ENCODE data around the gene GRIK3.

Gene GRIK3

DNA sequence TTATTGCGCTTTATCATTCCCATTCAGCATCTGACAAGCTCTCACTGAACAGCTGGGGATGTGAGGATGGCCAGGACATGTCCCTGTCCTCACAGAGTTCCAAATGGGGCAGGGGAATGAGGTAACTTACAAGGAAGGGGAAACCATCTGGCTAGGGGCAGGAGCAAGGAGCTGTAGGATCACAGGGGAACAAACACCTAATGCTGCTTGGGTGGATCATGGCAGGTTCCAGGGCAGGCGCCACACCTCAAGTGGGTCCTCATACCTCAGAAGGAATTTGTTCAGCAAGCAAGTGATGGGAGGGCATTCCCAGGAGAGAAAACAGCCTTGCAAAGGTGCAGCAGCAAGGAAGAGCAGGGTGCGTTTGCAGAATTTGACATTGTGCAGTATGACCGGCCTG, 35.1 kb upstream of the GRIK3 start:
- no peak overlapping the region for H3K9ac ChIP-seq (ENCODE audit: low read depth, low read length)
- no peaks in the 10 kb centered on the region for H3K27me3 ChIP-seq (ENCODE audit: insufficient read depth, low read length)
- H3K4me1 ChIP-seq (ENCODE audit: insufficient read depth, low read length): no peaks in the 10 kb centered on the region
- H3K36me3 ChIP-seq (ENCODE audit: insufficient read depth, low read length): no peaks in the 10 kb centered on the region
- WGBS: 88% methylated on average over 4 of the region's 4 CpGs
- no peak overlapping the region for H3K4me3 ChIP-seq (ENCODE audit: low read length)
- no peak overlapping the region for H3K27ac ChIP-seq (ENCODE audit: low read depth, low read length)
- no peaks in the 10 kb centered on the region for H3K9me3 ChIP-seq (ENCODE audit: insufficient read depth, low read depth, low read length)

- WGBS: 78% methylated on average over 9 of the region's 9 CpGs
These were observed 34.6 kb upstream of the GRIK3 start for GRCh38 chr1:37068897-37069296.

DNA sequence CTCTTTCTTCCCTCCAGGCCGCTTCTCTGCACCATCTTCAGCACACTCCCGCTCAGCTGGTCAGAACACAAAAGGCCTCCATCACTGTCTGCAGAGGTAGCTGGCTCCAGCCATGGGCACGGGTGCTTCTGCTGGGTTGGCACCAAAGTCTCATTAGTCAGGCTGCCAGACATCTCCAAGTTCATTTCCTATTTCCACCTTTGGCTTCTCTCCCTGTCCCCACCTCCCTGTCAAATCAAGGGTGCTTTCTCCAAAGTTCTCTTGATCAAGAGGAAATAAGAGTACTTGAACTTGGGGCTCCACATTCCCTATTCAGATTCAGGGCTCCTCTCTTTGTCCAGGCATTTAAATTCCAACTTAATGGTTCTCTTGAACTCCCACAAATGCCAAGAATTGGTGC, 33.9 kb upstream of the GRIK3 start:
- Histone ChIP-seq H3K27me3 (ENCODE audit: insufficient read depth, low read length) (no peaks in the 10 kb centered on the region), H3K36me3 (ENCODE audit: insufficient read depth, low read length) (no peaks in the 10 kb centered on the region), H3K9ac (ENCODE audit: low read depth, low read length) (no peak overlapping the region), H3K4me1 (ENCODE audit: insufficient read depth, low read length) (no peaks in the 10 kb centered on the region), H3K9me3 (ENCODE audit: insufficient read depth, low read depth, low read length) (no peaks in the 10 kb centered on the region), H3K4me3 (ENCODE audit: low read length) (no peak overlapping the region), H3K27ac (ENCODE audit: low read depth, low read length) (no peak overlapping the region)
- WGBS: 88% methylated on average over 3 of the region's 3 CpGs

More at GRCh38 chr1:37068897-37069296, 34.6 kb upstream of the GRIK3 start:
- Histone ChIP-seq H3K4me3 (ENCODE audit: low read length) (no peak overlapping the region), H3K4me1 (ENCODE audit: insufficient read depth, low read length) (no peaks in the 10 kb centered on the region), H3K36me3 (ENCODE audit: insufficient read depth, low read length) (no peaks in the 10 kb centered on the region), H3K9ac (ENCODE audit: low read depth, low read length) (no peak overlapping the region), H3K27ac (ENCODE audit: low read depth, low read length) (no peak overlapping the region), H3K9me3 (ENCODE audit: insufficient read depth, low read depth, low read length) (no peaks in the 10 kb centered on the region), H3K27me3 (ENCODE audit: insufficient read depth, low read length) (no peaks in the 10 kb centered on the region)

DNA sequence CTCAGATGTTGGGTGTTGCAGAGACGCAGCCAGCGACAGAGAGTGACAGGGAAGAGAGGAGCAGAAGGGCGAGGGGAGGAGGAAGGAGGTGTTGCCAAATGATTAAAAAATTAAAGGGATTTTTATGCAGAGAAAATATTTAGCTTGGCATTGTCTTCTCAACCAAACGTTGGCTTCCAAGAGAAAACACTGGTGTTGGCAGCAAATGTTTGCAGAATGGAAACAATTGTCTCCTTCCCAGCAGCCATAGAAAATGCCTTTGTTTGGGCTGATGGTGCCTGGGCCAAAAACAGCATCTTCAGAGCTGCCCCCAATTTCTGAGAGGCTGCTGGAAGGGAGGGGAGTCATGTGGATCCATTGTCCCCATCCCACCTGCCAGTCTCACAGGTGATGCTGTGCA, 29.7 kb upstream of the GRIK3 start:
- H3K4me3 ChIP-seq (ENCODE audit: low read length): no peak overlapping the region
- no peaks in the 10 kb centered on the region for H3K9me3 ChIP-seq (ENCODE audit: insufficient read depth, low read depth, low read length)
- H3K27ac ChIP-seq (ENCODE audit: low read depth, low read length): no peak overlapping the region
- WGBS: 78% methylated on average over 4 of the region's 4 CpGs
- no peaks in the 10 kb centered on the region for H3K36me3 ChIP-seq (ENCODE audit: insufficient read depth, low read length)
- no peak overlapping the region for H3K9ac ChIP-seq (ENCODE audit: low read depth, low read length)
- no peaks in the 10 kb centered on the region for H3K27me3 ChIP-seq (ENCODE audit: insufficient read depth, low read length)
- no peaks in the 10 kb centered on the region for H3K4me1 ChIP-seq (ENCODE audit: insufficient read depth, low read length)

DNA sequence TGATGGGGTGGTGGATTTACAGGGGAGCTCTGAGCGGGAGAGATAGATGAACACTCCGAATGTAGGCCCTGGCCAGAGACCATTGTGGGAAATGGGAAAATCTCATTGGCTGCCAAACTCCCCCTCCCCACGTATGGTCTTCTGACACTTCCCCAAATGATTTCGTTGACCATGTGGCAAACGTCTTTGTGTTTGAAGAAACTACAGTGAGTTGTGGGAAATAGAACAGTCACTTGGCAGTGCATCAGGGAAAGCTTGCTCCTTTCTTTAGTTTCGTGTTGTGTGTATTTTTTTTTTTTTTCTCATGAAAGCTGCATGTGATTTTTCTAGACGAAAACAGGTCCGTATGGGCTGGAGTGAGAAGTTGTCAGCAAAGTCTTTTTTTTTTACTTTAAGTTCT, 25.0 kb upstream of the GRIK3 start:
- Histone ChIP-seq H3K27ac (ENCODE audit: low read depth, low read length) (no peak overlapping the region), H3K9me3 (ENCODE audit: insufficient read depth, low read depth, low read length) (no peaks in the 10 kb centered on the region), H3K36me3 (ENCODE audit: insufficient read depth, low read length) (no peaks in the 10 kb centered on the region), H3K4me1 (ENCODE audit: insufficient read depth, low read length) (no peaks in the 10 kb centered on the region), H3K9ac (ENCODE audit: low read depth, low read length) (no peak overlapping the region), H3K27me3 (ENCODE audit: insufficient read depth, low read length) (no peaks in the 10 kb centered on the region), H3K4me3 (ENCODE audit: low read length) (no peak overlapping the region)
- WGBS: 84% methylated on average over 7 of the region's 8 CpGs

DNA sequence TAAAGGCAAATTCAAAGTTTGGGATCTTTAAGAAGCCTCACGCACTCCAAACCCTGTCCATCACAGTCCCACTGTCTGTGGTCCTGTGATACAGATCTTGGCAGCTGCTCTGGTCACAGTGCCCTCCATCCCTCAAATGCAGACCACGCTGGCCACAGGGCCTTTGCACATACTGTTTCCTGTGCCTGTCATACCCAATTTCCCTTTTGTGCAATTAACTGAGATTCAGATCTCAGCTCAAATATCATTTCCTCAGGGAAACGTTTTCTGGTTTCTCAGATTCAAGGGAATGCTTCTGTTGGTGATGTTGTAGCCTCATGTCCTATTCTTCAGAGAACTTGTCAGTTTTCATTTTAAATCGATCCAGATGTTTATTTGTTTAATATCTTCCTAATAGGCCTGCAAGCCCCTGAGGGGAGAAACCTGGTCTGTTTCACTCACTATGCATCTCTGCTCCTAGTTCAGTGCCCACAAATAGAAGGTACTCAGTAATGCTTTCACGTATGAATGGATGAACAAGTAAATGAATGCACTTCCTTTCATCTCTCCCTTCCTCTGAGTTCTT, 24.2 kb upstream of the GRIK3 start:
- Histone ChIP-seq H3K27ac (ENCODE audit: low read depth, low read length) (no peak overlapping the region), H3K4me1 (ENCODE audit: insufficient read depth, low read length) (no peaks in the 10 kb centered on the region), H3K9ac (ENCODE audit: low read depth, low read length) (no peak overlapping the region), H3K27me3 (ENCODE audit: insufficient read depth, low read length) (no peaks in the 10 kb centered on the region), H3K36me3 (ENCODE audit: insufficient read depth, low read length) (no peaks in the 10 kb centered on the region), H3K4me3 (ENCODE audit: low read length) (no peak overlapping the region), H3K9me3 (ENCODE audit: insufficient read depth, low read depth, low read length) (no peaks in the 10 kb centered on the region)
- WGBS: 96% methylated on average over 5 of the region's 5 CpGs

DNA sequence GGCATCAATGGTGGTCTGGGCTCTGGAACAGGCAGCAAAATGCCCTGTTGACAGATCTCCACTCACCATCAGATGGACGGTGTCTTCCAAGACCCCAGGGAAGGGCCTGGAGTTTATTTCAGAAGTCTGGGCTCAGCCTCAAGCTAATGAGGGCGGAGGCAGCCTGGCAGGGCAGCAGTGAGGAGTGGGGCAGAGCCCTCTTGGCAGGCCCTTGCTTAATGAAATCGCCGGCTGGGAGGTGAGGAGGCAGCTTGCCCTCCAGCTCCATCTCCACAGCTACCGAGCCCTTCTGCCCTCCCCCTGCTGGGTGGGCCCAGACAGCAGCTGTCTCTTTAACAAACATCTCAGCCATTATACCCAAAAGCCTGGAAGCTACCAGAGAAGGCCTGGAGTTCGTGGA, 22.0 kb upstream of the GRIK3 start:
- H3K4me3 ChIP-seq (ENCODE audit: low read length): no peak overlapping the region
- H3K27ac ChIP-seq (ENCODE audit: low read depth, low read length): no peak overlapping the region
- no peaks in the 10 kb centered on the region for H3K27me3 ChIP-seq (ENCODE audit: insufficient read depth, low read length)
- H3K36me3 ChIP-seq (ENCODE audit: insufficient read depth, low read length): no peaks in the 10 kb centered on the region
- WGBS: 60% methylated on average over 6 of the region's 6 CpGs
- H3K9ac ChIP-seq (ENCODE audit: low read depth, low read length): no peak overlapping the region
- no peaks in the 10 kb centered on the region for H3K9me3 ChIP-seq (ENCODE audit: insufficient read depth, low read depth, low read length)
- no peaks in the 10 kb centered on the region for H3K4me1 ChIP-seq (ENCODE audit: insufficient read depth, low read length)

- no peak overlapping the region for H3K9ac ChIP-seq (ENCODE audit: low read depth, low read length)
- H3K36me3 ChIP-seq (ENCODE audit: insufficient read depth, low read length): no peaks in the 10 kb centered on the region
- no peaks in the 10 kb centered on the region for H3K4me1 ChIP-seq (ENCODE audit: insufficient read depth, low read length)
- WGBS: 68% methylated on average over 3 of the region's 3 CpGs
- no peaks in the 10 kb centered on the region for H3K9me3 ChIP-seq (ENCODE audit: insufficient read depth, low read depth, low read length)
- no peak overlapping the region for H3K4me3 ChIP-seq (ENCODE audit: low read length)
- H3K27me3 ChIP-seq (ENCODE audit: insufficient read depth, low read length): no peaks in the 10 kb centered on the region
- no peak overlapping the region for H3K27ac ChIP-seq (ENCODE audit: low read depth, low read length)
These were observed 21.3 kb upstream of the GRIK3 start for GRCh38 chr1:37055631-37056030.

DNA sequence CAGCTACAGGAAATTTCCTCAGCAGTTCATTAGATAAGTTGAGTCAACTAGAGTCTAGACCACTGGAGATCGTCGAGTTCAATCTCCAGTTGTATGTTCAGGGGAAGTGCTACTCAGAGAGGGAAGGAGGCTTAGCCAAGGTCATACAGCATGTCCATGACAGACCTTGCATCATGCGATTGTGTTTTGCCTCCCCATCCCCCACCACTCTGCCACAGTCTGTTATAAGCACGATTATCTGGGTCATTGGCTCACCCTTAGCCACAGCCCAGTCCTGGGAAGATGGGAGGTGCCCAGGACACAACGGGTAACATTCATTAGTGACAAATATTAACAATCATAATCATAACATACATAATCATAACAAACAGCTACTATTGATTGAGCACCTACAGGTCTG, 18.9 kb upstream of the GRIK3 start:
- Histone ChIP-seq H3K4me3 (ENCODE audit: low read length) (no peak overlapping the region), H3K36me3 (ENCODE audit: insufficient read depth, low read length) (no peaks in the 10 kb centered on the region), H3K9me3 (ENCODE audit: insufficient read depth, low read depth, low read length) (no peaks in the 10 kb centered on the region), H3K9ac (ENCODE audit: low read depth, low read length) (no peak overlapping the region), H3K27ac (ENCODE audit: low read depth, low read length) (no peak overlapping the region), H3K27me3 (ENCODE audit: insufficient read depth, low read length) (no peaks in the 10 kb centered on the region), H3K4me1 (ENCODE audit: insufficient read depth, low read length) (no peaks in the 10 kb centered on the region)
- WGBS: 95% methylated on average over 5 of the region's 5 CpGs

DNA sequence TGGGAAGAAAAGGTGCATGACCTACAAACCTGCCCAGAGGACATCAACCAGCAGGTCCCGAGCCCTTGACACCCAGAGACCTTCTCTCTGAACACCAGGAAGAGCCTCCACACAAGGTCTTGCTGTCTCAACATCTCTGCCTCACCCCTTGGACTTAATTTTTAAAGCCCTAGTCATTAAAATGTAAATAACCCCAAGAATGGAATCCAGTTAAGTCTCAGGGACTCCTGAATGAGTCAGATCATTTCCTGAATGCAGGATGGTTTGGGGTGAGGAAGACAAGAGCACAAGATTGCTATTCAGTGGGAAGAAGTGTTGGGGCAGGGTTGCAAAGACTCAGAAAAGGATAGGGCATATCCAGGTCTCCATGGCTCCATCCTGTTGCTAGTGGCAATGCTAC, 17.8 kb upstream of the GRIK3 start:
- 80% methylated on average over 1 of the region's 1 CpG for WGBS
- Histone ChIP-seq H3K9me3 (ENCODE audit: insufficient read depth, low read depth, low read length) (no peaks in the 10 kb centered on the region), H3K9ac (ENCODE audit: low read depth, low read length) (no peak overlapping the region), H3K36me3 (ENCODE audit: insufficient read depth, low read length) (no peaks in the 10 kb centered on the region), H3K27me3 (ENCODE audit: insufficient read depth, low read length) (no peaks in the 10 kb centered on the region), H3K27ac (ENCODE audit: low read depth, low read length) (no peak overlapping the region), H3K4me1 (ENCODE audit: insufficient read depth, low read length) (no peaks in the 10 kb centered on the region), H3K4me3 (ENCODE audit: low read length) (no peak overlapping the region)

- Histone ChIP-seq H3K4me1 (ENCODE audit: insufficient read depth, low read length) (no peaks in the 10 kb centered on the region), H3K4me3 (ENCODE audit: low read length) (no peak overlapping the region), H3K27ac (ENCODE audit: low read depth, low read length) (no peak overlapping the region), H3K36me3 (ENCODE audit: insufficient read depth, low read length) (no peaks in the 10 kb centered on the region), H3K9ac (ENCODE audit: low read depth, low read length) (no peak overlapping the region), H3K27me3 (ENCODE audit: insufficient read depth, low read length) (no peaks in the 10 kb centered on the region), H3K9me3 (ENCODE audit: insufficient read depth, low read depth, low read length) (no peaks in the 10 kb centered on the region)
- WGBS: 90% methylated on average over 7 of the region's 7 CpGs
These were observed 17.0 kb upstream of the GRIK3 start for GRCh38 chr1:37051346-37051745.

DNA sequence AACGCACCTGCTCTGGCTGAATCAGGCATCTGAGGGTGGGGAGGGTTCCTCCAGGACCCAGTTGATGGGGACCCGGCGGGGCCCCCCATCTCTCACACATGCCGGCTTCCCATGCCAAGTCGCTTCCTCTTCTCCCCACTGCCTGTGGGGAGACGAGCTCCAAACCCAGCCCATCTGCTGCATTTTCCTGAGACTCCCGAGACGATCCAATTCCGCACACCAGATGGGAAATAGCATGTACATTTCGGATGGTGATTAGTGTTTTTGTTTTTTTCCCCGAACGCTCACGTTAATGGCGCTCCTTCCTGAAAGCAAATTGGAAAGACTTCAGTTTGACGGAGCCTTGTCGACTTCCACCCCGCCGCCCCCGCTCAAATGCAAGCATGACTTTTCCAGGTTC, 13.2 kb upstream of the GRIK3 start:
- 84% methylated on average over 19 of the region's 19 CpGs for WGBS
- Histone ChIP-seq H3K4me1 (ENCODE audit: insufficient read depth, low read length) (peaks cover 12% of the 10 kb centered on the region), H3K9me3 (ENCODE audit: insufficient read depth, low read depth, low read length) (no peaks in the 10 kb centered on the region), H3K9ac (ENCODE audit: low read depth, low read length) (no peak overlapping the region), H3K4me3 (ENCODE audit: low read length) (no peak overlapping the region), H3K27me3 (ENCODE audit: insufficient read depth, low read length) (peaks cover 4% of the 10 kb centered on the region; the same call in 1 of the 2 replicates), H3K27ac (ENCODE audit: low read depth, low read length) (no peak overlapping the region), H3K36me3 (ENCODE audit: insufficient read depth, low read length) (no peaks in the 10 kb centered on the region)
